Prostate gland (tissue), 2 donors: ENCODE results near the gene CASP6. TPM values are rescaled to one million over a fixed set of nuclear protein-coding genes. Genes with fewer than 3 reads are reported as not detected.

Experiments used
- DNase-seq: peaks from one replicate; pipeline ENCODE4 v3.0.0-alpha.2; 2019; ENCODE audit warnings: low spot score
- H3K27ac ChIP-seq, 2 donors: fragments of 200-600 bp; sonication (generic); 2 replicates each; pipeline ENCODE4 v1.5.1; 2017 to 2019
- H3K27me3 ChIP-seq: fragments of 200-600 bp; sonication (generic); replicated peaks from 2 replicates; pipeline ENCODE4 v1.5.1; 2019; ENCODE audit not compliant: insufficient read depth
- H3K36me3 ChIP-seq, 2 donors: fragments of 200-600 bp; sonication (generic); 1 replicate in 1 of 2; 2 replicates in 1 of 2; pipeline versions ENCODE4 v1.5.1 to v1.8.1; 2017 to 2019
- H3K4me1 ChIP-seq: fragments of 200-600 bp; sonication (generic); replicated peaks from 2 replicates; pipeline ENCODE4 v1.5.1; 2019
- H3K4me3 ChIP-seq, 2 donors: fragments of 200-600 bp; sonication (generic); 2 replicates each; pipeline ENCODE4 v1.5.1; 2017 to 2019
- H3K9me3 ChIP-seq: fragments of 200-600 bp; sonication (generic); 2 replicates; pipeline ENCODE4 v1.5.1; 2017
- CTCF ChIP-seq, 4 experiments: fragments of 200-600 bp in 2 of 4; fragments of 450-650 bp in 2 of 4; sonication (generic) in 2 of 4; IDR thresholded peaks; 1 replicate in 3 of 4; 2 replicates in 1 of 4; pipeline ENCODE4 v1.5.1; 2016 to 2019; ENCODE audit warnings: antibody characterized with exemption in 4 of 4, mild to moderate bottlenecking in 2 of 4, moderate library complexity in 2 of 4
- POLR2A ChIP-seq: fragments of 450-650 bp; IDR thresholded peaks from one replicate; pipeline ENCODE4 v1.6.1; 2016; ENCODE audit warnings: antibody characterized with exemption, mild to moderate bottlenecking
- POLR2AphosphoS5 ChIP-seq: sonication (generic); formaldehyde crosslinking; IDR thresholded peaks from one replicate; pipeline ENCODE4 v1.6.1; 2017; ENCODE audit warnings: antibody characterized with exemption
- WGBS: methylation state at CpG from one replicate; pipeline ENCODE4 v1.1.5; 2018; 5-methylcytosine and 5-hydroxymethylcytosine counted together
- intact Hi-C: fragments of 100-400 bp; cut with DNase I; formaldehyde crosslinking; loops from one replicate; pipeline ENCODE4 v1.14.2; 2022
- total RNA-seq, 2 donors: library from RNA; depleted of rRNA; stranded (reverse); fragments of >200 nt; gene quantifications; one replicate each; pipeline ENCODE4 v1.1.0, GENCODE V29; 2016

Gene CASP6
- total RNA-seq, 2 donors from 2014 or later, result 17.6 to 37.0 TPM

GRCh38 chr4:109675181-109675580 is 28.1 kb downstream of the CASP6 start:
- Histone ChIP-seq H3K9me3 (no peaks in the 10 kb centered on the region), H3K27ac (no peak overlapping the region), H3K27me3 (no peaks in the 10 kb centered on the region), H3K4me1 (no peaks in the 10 kb centered on the region), H3K36me3 (no peaks in the 10 kb centered on the region), H3K4me3 (no peak overlapping the region)
- TF ChIP-seq POLR2A, result no peak
- TF ChIP-seq POLR2AphosphoS5, result no peak
- no peak for TF ChIP-seq CTCF (IDR thresholded peaks at IDR 0.05)
- DNase-seq, result no peak
- 79% methylated on average over 3 of the region's 3 CpGs for WGBS
- intact Hi-C loops, result no loop called here

- no peak overlapping the region for H3K27ac ChIP-seq
- H3K36me3 ChIP-seq, result no peaks in the 10 kb centered on the region
- H3K4me3 ChIP-seq, result no peak overlapping the region
- TF ChIP-seq POLR2AphosphoS5 (no peak), CTCF (IDR thresholded peaks at IDR 0.05) (no peak), POLR2A (no peak)
- WGBS, result 100% methylated on average over 1 of the region's 1 CpG
- no peaks in the 10 kb centered on the region for H3K4me1 ChIP-seq
- intact Hi-C loops, result no loop called here
- no peaks in the 10 kb centered on the region for H3K27me3 ChIP-seq
- no peaks in the 10 kb centered on the region for H3K9me3 ChIP-seq
- DNase-seq, result no peak
Measured at GRCh38 chr4:109673303-109673702, 29.9 kb downstream of the CASP6 start.

- intact Hi-C loops, result no loop called here
- no peak overlapping the region for H3K4me3 ChIP-seq
- TF ChIP-seq POLR2AphosphoS5 (no peak), CTCF (IDR thresholded peaks at IDR 0.05) (no peak), POLR2A (no peak)
- H3K9me3 ChIP-seq, result no peaks in the 10 kb centered on the region
- DNase-seq, result no peak
- no peaks in the 10 kb centered on the region for H3K36me3 ChIP-seq
- no peaks in the 10 kb centered on the region for H3K4me1 ChIP-seq
- no peak overlapping the region for H3K27ac ChIP-seq
- no peaks in the 10 kb centered on the region for H3K27me3 ChIP-seq
Measured at GRCh38 chr4:109672169-109672930, 30.9 kb downstream of the CASP6 start.

- intact Hi-C loops, result no loop called here
Measured at GRCh38 chr4:109671350-109671749, 31.9 kb downstream of the CASP6 start.

More at GRCh38 chr4:109671350-109671749, 31.9 kb downstream of the CASP6 start:
- Histone ChIP-seq H3K27ac (no peak overlapping the region), H3K4me1 (no peaks in the 10 kb centered on the region), H3K36me3 (no peaks in the 10 kb centered on the region), H3K9me3 (no peaks in the 10 kb centered on the region), H3K27me3 (no peaks in the 10 kb centered on the region), H3K4me3 (no peak overlapping the region)
- no peak for TF ChIP-seq CTCF (IDR thresholded peaks at IDR 0.05)
- no peak for TF ChIP-seq POLR2A
- no peak for TF ChIP-seq POLR2AphosphoS5
- DNase-seq, result no peak
